Vagina (tissue), 2 donors: Measurements from ENCODE around the gene FAM163A. TPM values are rescaled to one million over a fixed set of nuclear protein-coding genes. Genes with fewer than 3 reads are reported as not detected.
A peak's percentile ranks its signal among the peaks of the same experiment; 100 is the strongest.

Source experiments
- DNase-seq, 2 donors: peaks; one replicate each; pipeline ENCODE4 v3.0.0-alpha.2; 2017; ENCODE audit errors: extremely low spot score in 2 of 2
- H3K27ac ChIP-seq: fragments of 200-600 bp; sonication (generic); one replicate; pipeline ENCODE4 v1.5.1; 2019
- H3K27me3 ChIP-seq: fragments of 200-600 bp; sonication (generic); one replicate; pipeline ENCODE4 v1.5.1; 2019
- H3K36me3 ChIP-seq, 2 donors: fragments of 200-600 bp; sonication (generic); one replicate each; pipeline ENCODE4 v1.5.1; 2017 to 2019
- H3K4me1 ChIP-seq: fragments of 200-600 bp; sonication (generic); one replicate; pipeline ENCODE4 v1.5.1; 2019
- H3K4me3 ChIP-seq, 2 donors: fragments of 200-600 bp; sonication (generic); 1 replicate in 1 of 2; 2 replicates in 1 of 2; pipeline ENCODE4 v1.5.1; 2016 to 2019
- H3K9me3 ChIP-seq: fragments of 200-600 bp; sonication (generic); one replicate; pipeline ENCODE4 v1.5.1; 2019
- CTCF ChIP-seq, 3 experiments: fragments of 450-650 bp in 2 of 3; fragments of 200-600 bp in 1 of 3; sonication (generic) in 1 of 3; IDR thresholded peaks; one replicate each; pipeline ENCODE4 v1.5.1; 2017 to 2019; ENCODE audit warnings: antibody characterized with exemption in 3 of 3, mild to moderate bottlenecking in 2 of 3, moderate library complexity in 2 of 3
- POLR2A ChIP-seq, 2 donors: fragments of 450-650 bp; IDR thresholded peaks; one replicate each; pipeline ENCODE4 v1.6.1; 2017; ENCODE audit warnings: antibody characterized with exemption in 2 of 2, mild to moderate bottlenecking in 2 of 2, moderate library complexity in 2 of 2
- POLR2AphosphoS5 ChIP-seq, 2 donors: sonication (generic); formaldehyde crosslinking; IDR thresholded peaks; one replicate each; pipeline ENCODE4 v1.9.0; 2017; ENCODE audit warnings: antibody characterized with exemption in 2 of 2, mild to moderate bottlenecking in 2 of 2, low read depth in 1 of 2; ENCODE audit not compliant: insufficient read depth in 1 of 2
- intact Hi-C: fragments of 100-400 bp; cut with DNase I; formaldehyde crosslinking; loops from one replicate; pipeline ENCODE4 v1.15.1; 2023
- total RNA-seq: library from RNA; depleted of rRNA; stranded (reverse); fragments of >200 nt; gene quantifications from one replicate; pipeline ENCODE4 v1.2.3, GENCODE V29; 2016

Gene FAM163A
- total RNA-seq, 1 donor from 2014 or later = 2.5 TPM

DNA sequence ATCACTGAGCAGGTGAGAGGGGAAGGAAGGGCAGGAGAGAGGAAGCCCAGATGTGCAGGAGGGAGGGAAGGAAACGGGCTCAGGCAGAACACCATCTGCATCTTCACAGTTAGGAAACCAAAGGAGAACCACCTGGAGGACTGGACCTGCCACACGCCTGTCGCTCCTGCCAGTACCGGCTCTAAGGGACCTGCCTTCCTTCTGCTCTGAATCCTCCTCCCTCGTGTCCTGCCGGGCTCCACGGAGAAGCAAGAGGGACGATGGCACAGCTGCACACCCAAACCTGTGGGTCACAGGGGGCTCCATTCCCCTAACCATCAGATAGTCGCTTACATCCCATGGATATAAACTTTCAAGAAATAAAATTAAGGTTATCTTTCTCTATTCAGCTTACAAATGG, 78.4 kb downstream of the FAM163A start:
- Histone ChIP-seq H3K4me3 (no peak overlapping the region), H3K4me1 (peaks cover 17% of the 10 kb centered on the region), H3K27ac (no peak overlapping the region), H3K9me3 (no peaks in the 10 kb centered on the region), H3K27me3 (no peaks in the 10 kb centered on the region), H3K36me3 (no peaks in the 10 kb centered on the region)
- DNase-seq = no peak
- intact Hi-C loops = no loop called here
- TF ChIP-seq POLR2A (IDR thresholded peaks at IDR 0.05) (no peak), CTCF (IDR thresholded peaks at IDR 0.05) (no peak)

DNA sequence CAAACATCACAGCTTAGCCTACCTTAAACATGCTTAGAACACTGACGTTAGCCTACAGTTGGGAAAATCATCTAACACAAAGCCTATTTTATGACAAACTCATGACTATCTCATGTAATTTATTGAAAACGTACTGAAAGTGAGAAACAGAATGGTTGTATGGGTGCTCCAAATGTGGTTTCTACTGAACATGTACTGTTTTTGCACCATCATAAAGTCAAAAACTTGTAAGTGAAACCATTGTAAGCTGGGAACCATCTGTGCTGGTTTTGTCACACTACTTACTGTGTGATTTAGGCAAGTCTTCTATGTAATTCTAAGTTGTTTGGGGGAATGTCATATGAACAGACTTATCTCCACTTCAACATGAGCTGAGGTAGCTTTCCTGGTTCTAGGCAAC, 79.0 kb downstream of the FAM163A start:
- H3K27ac ChIP-seq = no peak overlapping the region
- H3K4me3 ChIP-seq = no peak overlapping the region
- TF ChIP-seq POLR2AphosphoS5 (IDR thresholded peaks at IDR 0.05; ENCODE audit: insufficient read depth in 1 of 2, low read depth in 1 of 2) (no peak), POLR2A (IDR thresholded peaks at IDR 0.05) (no peak), CTCF (IDR thresholded peaks at IDR 0.05) (no peak)
- H3K27me3 ChIP-seq = no peaks in the 10 kb centered on the region
- no peak for DNase-seq
- intact Hi-C loops = no loop called here
- H3K4me1 ChIP-seq = peaks cover 17% of the 10 kb centered on the region
- H3K9me3 ChIP-seq = no peaks in the 10 kb centered on the region
- no peaks in the 10 kb centered on the region for H3K36me3 ChIP-seq

GRCh38 chr1:179823693-179824092, 80.6 kb downstream of the FAM163A start:
- H3K9me3 ChIP-seq = no peaks in the 10 kb centered on the region
- H3K27ac ChIP-seq = no peak overlapping the region
- no peaks in the 10 kb centered on the region for H3K27me3 ChIP-seq
- TF ChIP-seq CTCF (IDR thresholded peaks at IDR 0.05) = no peak
- no peak for TF ChIP-seq POLR2A (IDR thresholded peaks at IDR 0.05)
- TF ChIP-seq POLR2AphosphoS5 (IDR thresholded peaks at IDR 0.05; ENCODE audit: insufficient read depth in 1 of 2, low read depth in 1 of 2) = no peak
- no peaks in the 10 kb centered on the region for H3K36me3 ChIP-seq
- intact Hi-C loops = no loop called here
- H3K4me3 ChIP-seq = no peak overlapping the region
- peaks cover 2% of the 10 kb centered on the region for H3K4me1 ChIP-seq
- peak; percentile 2 to 54 for DNase-seq

GRCh38 chr1:179824265-179824664, 81.2 kb downstream of the FAM163A start:
- H3K27ac ChIP-seq = no peak overlapping the region
- H3K4me3 ChIP-seq = no peak overlapping the region
- intact Hi-C loops = no loop called here
- peak in 1 of 2 donors; percentile 32 for DNase-seq
- H3K4me1 ChIP-seq = no peaks in the 10 kb centered on the region
- H3K36me3 ChIP-seq = no peaks in the 10 kb centered on the region
- TF ChIP-seq POLR2AphosphoS5 (IDR thresholded peaks at IDR 0.05; ENCODE audit: insufficient read depth in 1 of 2, low read depth in 1 of 2) (no peak), CTCF (IDR thresholded peaks at IDR 0.05) (no peak), POLR2A (IDR thresholded peaks at IDR 0.05) (no peak)
- H3K27me3 ChIP-seq = no peaks in the 10 kb centered on the region
- no peaks in the 10 kb centered on the region for H3K9me3 ChIP-seq

- H3K36me3 ChIP-seq = no peaks in the 10 kb centered on the region
- peak in 1 of 2 donors; percentile 22 for DNase-seq
These were observed 82.1 kb downstream of the FAM163A start for GRCh38 chr1:179825206-179825605.

More at GRCh38 chr1:179825206-179825605, 82.1 kb downstream of the FAM163A start:
- Histone ChIP-seq H3K27ac (no peak overlapping the region), H3K4me3 (no peak overlapping the region), H3K4me1 (no peaks in the 10 kb centered on the region), H3K9me3 (no peaks in the 10 kb centered on the region), H3K27me3 (no peaks in the 10 kb centered on the region)
- TF ChIP-seq POLR2A (IDR thresholded peaks at IDR 0.05) (no peak), POLR2AphosphoS5 (IDR thresholded peaks at IDR 0.05; ENCODE audit: insufficient read depth in 1 of 2, low read depth in 1 of 2) (no peak), CTCF (IDR thresholded peaks at IDR 0.05) (no peak)
- intact Hi-C loops = no loop called here
